Fibroblast of lung (primary cell): Measurements from ENCODE around the gene GEMIN8. TPM values are rescaled to one million over a fixed set of nuclear protein-coding genes. Genes with fewer than 3 reads are reported as not detected.

Source experiments
- DNase-seq, 2 donors: peaks; one replicate each; pipeline versions ENCODE4 v3.0.0 to v3.0.0-alpha.2; 2010; ENCODE audit warnings: low read depth in 2 of 2
- H2AFZ ChIP-seq: 2 replicates; pipeline ENCODE4 v1.5.1; 2012; ENCODE audit warnings: low read length, control low read depth, inconsistent platforms
- H3K27ac ChIP-seq: 2 replicates; pipeline ENCODE4 v1.5.1; 2011; ENCODE audit warnings: low read length, control low read depth; ENCODE audit not compliant: insufficient read depth
- H3K27me3 ChIP-seq: 2 replicates; pipeline ENCODE4 v1.5.1; 2011; ENCODE audit warnings: mild to moderate bottlenecking, low read length; ENCODE audit not compliant: control insufficient read depth, insufficient read depth
- H3K36me3 ChIP-seq: 2 replicates; pipeline ENCODE4 v1.5.1; 2011; ENCODE audit warnings: low read length; ENCODE audit not compliant: control insufficient read depth, insufficient read depth
- H3K4me1 ChIP-seq: 2 replicates; pipeline ENCODE4 v1.5.1; 2011; ENCODE audit warnings: low read length; ENCODE audit not compliant: control insufficient read depth, insufficient read depth; ENCODE audit errors: extremely low read depth
- H3K4me2 ChIP-seq: 2 replicates; pipeline ENCODE4 v1.5.1; 2011; ENCODE audit warnings: low read length, control low read depth; ENCODE audit not compliant: insufficient read depth; ENCODE audit errors: extremely low read depth
- H3K4me3 ChIP-seq, 4 experiments: fragments of 200-600 bp in 1 of 4; sonication (generic) in 1 of 4; replicated peaks in 1 of 4; 2 replicates each; pipeline ENCODE4 v1.5.1; 2011 to 2016; ENCODE audit warnings: low read length in 4 of 4, low read depth in 3 of 4, mild to moderate bottlenecking in 3 of 4, control low read depth in 2 of 4, inconsistent platforms in 1 of 4, mixed read lengths in 1 of 4; ENCODE audit not compliant: insufficient read depth in 1 of 4; ENCODE audit errors: control extremely low read depth in 1 of 4
- H3K79me2 ChIP-seq: 2 replicates; pipeline ENCODE4 v1.5.1; 2012; ENCODE audit warnings: mild to moderate bottlenecking, low read length, inconsistent platforms; ENCODE audit not compliant: control insufficient read depth, insufficient read depth
- H3K9ac ChIP-seq: 2 replicates; pipeline ENCODE4 v1.5.1; 2011; ENCODE audit warnings: mild to moderate bottlenecking, low read length, control low read depth; ENCODE audit not compliant: insufficient read depth
- H3K9me3 ChIP-seq: 2 replicates; pipeline ENCODE4 v1.5.1; 2012; ENCODE audit warnings: low read depth, low read length; ENCODE audit not compliant: control insufficient read depth, insufficient read depth
- H4K20me1 ChIP-seq: 2 replicates; pipeline ENCODE4 v1.5.1; 2011; ENCODE audit warnings: low read length; ENCODE audit not compliant: control insufficient read depth, insufficient read depth; ENCODE audit errors: extremely low read depth
- CTCF ChIP-seq, 2 donors: IDR thresholded peaks in 1 of 2; conservative IDR thresholded peaks in 1 of 2; 1 replicate in 1 of 2; 2 replicates in 1 of 2; pipeline ENCODE4 v1.5.1; 2011 to 2012; ENCODE audit warnings: low read length in 2 of 2, control low read depth in 1 of 2, inconsistent platforms in 1 of 2, low read depth in 1 of 2, mild to moderate bottlenecking in 1 of 2
- EZH2 ChIP-seq: IDR thresholded peaks from 2 replicates; pipeline ENCODE4 v1.5.1; 2012; ENCODE audit warnings: low read length, control low read depth, mild to moderate bottlenecking; ENCODE audit errors: missing control alignments
- polyA plus RNA-seq, 2 donors: library from polyadenylated mRNA; depleted of rRNA in 1 of 2; stranded (reverse) in 1 of 2; unstranded in 1 of 2; fragments of >200 nt; gene quantifications; 2 replicates each; pipeline ENCODE4 v1.2.1, GENCODE V29; 2011 to 2012; ENCODE audit warnings: missing spikeins in 1 of 2
- total RNA-seq: library from RNA; depleted of rRNA; stranded (reverse); fragments of >200 nt; gene quantifications from 2 replicates; pipeline ENCODE4 v1.2.1, GENCODE V29; 2014

Gene GEMIN8
- total and polyA plus RNA-seq, 2 donors (not counting 1 experiment from before 2014, with no cell fraction given): 18.2 to 20.1 TPM

DNA sequence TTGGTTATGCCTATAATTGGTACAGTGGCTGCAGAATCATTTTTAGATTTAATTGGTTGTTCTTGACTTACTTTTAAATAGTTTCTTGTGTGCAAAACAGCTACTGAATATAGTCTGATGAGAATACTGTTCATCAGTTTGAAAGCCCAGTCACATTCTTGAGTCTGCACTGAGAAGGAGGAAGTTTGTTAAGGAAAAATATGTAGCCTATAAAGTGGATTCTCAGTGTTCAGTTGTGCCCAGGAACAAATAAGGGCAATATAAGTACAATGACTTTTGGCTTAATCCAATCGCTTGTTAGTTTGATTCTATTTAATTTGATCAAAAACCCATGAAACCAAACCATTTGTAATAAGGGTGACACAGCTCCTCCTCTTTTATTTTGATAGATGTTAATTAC lies 32.8 kb upstream of the GEMIN8 start:
- H3K4me2 ChIP-seq: no peak overlapping the region
- DNase-seq: no peak
- no peaks in the 10 kb centered on the region for H3K36me3 ChIP-seq
- H3K27ac ChIP-seq: no peak overlapping the region
- TF ChIP-seq CTCF (conservative IDR thresholded peaks at IDR 0.05 in 1 of 2, IDR thresholded peaks at IDR 0.05 in 1 of 2; ENCODE audit: low read depth in 1 of 2, low read length in 2 of 2) (no peak), EZH2 (no peak)
- no peak overlapping the region for H3K9ac ChIP-seq
- H4K20me1 ChIP-seq: no peaks in the 10 kb centered on the region
- no peaks in the 10 kb centered on the region for H3K27me3 ChIP-seq
- no peak overlapping the region for H3K4me3 ChIP-seq
- H2AFZ ChIP-seq: no peak overlapping the region
- H3K4me1 ChIP-seq: no peaks in the 10 kb centered on the region
- no peaks in the 10 kb centered on the region for H3K9me3 ChIP-seq
- H3K79me2 ChIP-seq: no peaks in the 10 kb centered on the region

DNA sequence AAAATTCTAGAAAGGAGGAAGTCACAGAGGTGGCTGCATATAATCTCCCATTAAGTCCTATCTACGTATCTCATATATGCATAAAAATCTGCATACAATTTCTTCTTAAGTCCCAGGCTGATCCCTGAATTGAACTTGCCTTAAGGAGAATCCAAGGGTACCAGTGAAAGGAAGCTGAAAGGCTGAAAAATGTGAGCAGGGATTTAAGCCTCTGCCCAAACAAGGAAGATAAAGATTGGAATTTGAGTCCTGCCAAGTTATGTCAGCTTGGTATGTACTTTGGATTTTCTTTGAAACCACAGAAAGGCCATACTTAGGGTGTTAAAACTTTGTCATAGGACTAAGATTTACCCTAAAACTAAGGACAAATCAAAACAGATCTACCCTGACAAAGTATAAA lies 26.5 kb upstream of the GEMIN8 start:
- Histone ChIP-seq H3K4me3 (no peak overlapping the region), H3K9ac (no peak overlapping the region), H3K4me1 (no peaks in the 10 kb centered on the region), H3K4me2 (no peak overlapping the region), H3K27me3 (no peaks in the 10 kb centered on the region), H4K20me1 (no peaks in the 10 kb centered on the region), H3K79me2 (no peaks in the 10 kb centered on the region), H3K36me3 (no peaks in the 10 kb centered on the region), H3K9me3 (no peaks in the 10 kb centered on the region), H2AFZ (no peak overlapping the region), H3K27ac (no peak overlapping the region)
- DNase-seq: peak in 1 of 2 donors; percentile 28
- no peak for TF ChIP-seq EZH2

DNA sequence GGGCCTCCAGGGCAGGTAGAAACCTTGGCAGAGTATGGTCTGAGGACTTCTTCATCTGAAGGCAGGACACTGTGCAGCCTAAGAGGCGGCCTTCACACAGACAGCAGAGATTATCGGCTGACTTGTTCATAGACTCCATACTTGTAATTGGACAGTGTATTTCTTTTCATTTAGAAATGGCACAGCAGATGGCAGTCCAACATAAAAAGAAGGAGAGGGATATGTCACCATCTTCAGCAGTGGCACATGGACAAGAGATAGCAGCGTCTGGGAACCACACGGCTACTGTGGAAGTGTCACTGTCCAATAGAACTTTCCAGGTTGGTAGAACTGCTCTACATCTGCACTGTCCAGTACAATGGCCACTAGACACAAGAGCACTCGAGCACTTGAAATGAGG lies 21.7 kb upstream of the GEMIN8 start:
- no peak overlapping the region for H3K27ac ChIP-seq
- no peaks in the 10 kb centered on the region for H3K27me3 ChIP-seq
- no peaks in the 10 kb centered on the region for H3K4me1 ChIP-seq
- H3K4me2 ChIP-seq: no peak overlapping the region
- no peaks in the 10 kb centered on the region for H4K20me1 ChIP-seq
- no peaks in the 10 kb centered on the region for H3K36me3 ChIP-seq
- no peaks in the 10 kb centered on the region for H3K79me2 ChIP-seq
- no peak for DNase-seq
- no peak overlapping the region for H3K9ac ChIP-seq
- H3K4me3 ChIP-seq: no peak overlapping the region
- TF ChIP-seq EZH2 (no peak), CTCF (conservative IDR thresholded peaks at IDR 0.05 in 1 of 2, IDR thresholded peaks at IDR 0.05 in 1 of 2; ENCODE audit: low read depth in 1 of 2, low read length in 2 of 2) (no peak)
- no peaks in the 10 kb centered on the region for H3K9me3 ChIP-seq
- no peak overlapping the region for H2AFZ ChIP-seq
